Limb (tissue), 2 donors: Measurements from ENCODE around the gene ITIH4.
A peak's percentile ranks its signal among the peaks of the same experiment; 100 is the strongest.
"Not testable (repeated sequence)": the region's sequence is repeated elsewhere in the genome, so short reads cannot be mapped to it uniquely, and the experiment has no call there.

Experiments used
- DNase-seq, 2 donors: peaks; one replicate each; pipeline ENCODE4 v3.0.0-alpha.2; 2016; ENCODE audit errors: extremely low spot score in 2 of 2

The ITIH4 gene

GRCh38 chr3:52784021-52784621 is 46.4 kb downstream of the ITIH4 start:
- peak in 1 of 2 donors; percentile 13 for DNase-seq

- no peak for DNase-seq
These were observed 47.3 kb downstream of the ITIH4 start for GRCh38 chr3:52783211-52783555.

GRCh38 chr3:52782412-52783210 is 47.9 kb downstream of the ITIH4 start:
- DNase-seq, result peak in 1 of 2 donors; percentile 12

- DNase-seq, result no peak
These were observed 48.7 kb downstream of the ITIH4 start for GRCh38 chr3:52781741-52782140.

- DNase-seq, result peak in 1 of 2 donors; percentile 14
These were observed 50.5 kb downstream of the ITIH4 start for GRCh38 chr3:52779837-52780585.

- no peak for DNase-seq
These were observed 51.2 kb downstream of the ITIH4 start for GRCh38 chr3:52779011-52779836.

GRCh38 chr3:52777959-52778805 is 52.3 kb downstream of the ITIH4 start:
- no peak for DNase-seq

GRCh38 chr3:52777127-52777958 is 53.1 kb downstream of the ITIH4 start, which contains the start of gene ITIH1:
ITIH1 (plus strand) TSS chr3:52777599; CDS start chr3:52777616, 17 bp downstream.
- DNase-seq, result no peak

- not testable (repeated sequence) for DNase-seq
These were observed 54.0 kb downstream of the ITIH4 start for GRCh38 chr3:52776486-52776885.

- DNase-seq, result no peak
These were observed 54.6 kb downstream of the ITIH4 start for GRCh38 chr3:52775877-52776276.

- no peak for DNase-seq
These were observed 55.3 kb downstream of the ITIH4 start for GRCh38 chr3:52774901-52775864.

- no peak for DNase-seq
These were observed 56.3 kb downstream of the ITIH4 start for GRCh38 chr3:52774066-52774713.

GRCh38 chr3:52773361-52774065 is 57.0 kb downstream of the ITIH4 start:
- no peak for DNase-seq

GRCh38 chr3:52771702-52772101 is 58.8 kb downstream of the ITIH4 start:
- no peak for DNase-seq

GRCh38 chr3:52771334-52771681 is 59.2 kb downstream of the ITIH4 start:
- no peak for DNase-seq

GRCh38 chr3:52770496-52771333 is 59.8 kb downstream of the ITIH4 start, which contains the start of gene NEK4:
NEK4 (minus strand) TSS chr3:52770940; CDS start chr3:52770746, 194 bp downstream.
- peak; percentile 93 to 94 for DNase-seq
